GM12878 (cell line): ENCODE measurements around the gene RNFT2. TPM values are rescaled to one million over a fixed set of nuclear protein-coding genes. Genes with fewer than 3 reads are reported as not detected.

ENCODE experiments used
- ATAC-seq: fragments of 200-7000 bp; cut with Tn5 transposase; 3 replicates; pipeline ENCODE4 v1.9.1; 2020; ENCODE audit warnings: mild to moderate bottlenecking, moderate library complexity
- BruUV-seq: library from RNA; stranded (reverse); fragments of 400-500 nt; replicated peaks from 2 replicates; lab custom pipeline; 2021; lab: Mats Ljungman, UMichigan
- CTCF ChIA-PET: fragments of 300-600 bp; sonication (Branson Sonifier 250); formaldehyde crosslinking; extraction: SDS; loops from one replicate; lab custom pipeline; 2021; ENCODE audit warnings: inconsistent platforms; lab: Yijun Ruan, JAX
- POLR2A ChIA-PET: fragments of 350-600 bp; formaldehyde crosslinking; extraction: SDS; loops from one replicate; lab custom pipeline; 2021; ENCODE audit warnings: inconsistent platforms; lab: Charles Lee
- RAD21 ChIA-PET: fragments of 300-600 bp; sonication (Branson Sonifier 250); formaldehyde crosslinking; loops from one replicate; lab custom pipeline; 2023; ENCODE audit warnings: antibody characterized with exemption; ENCODE audit not compliant: unreplicated experiment; lab: Charles Lee
- SMC1A ChIA-PET: fragments of 300-600 bp; sonication (Branson Sonifier 250); formaldehyde crosslinking; loops from one replicate; lab custom pipeline; 2023; ENCODE audit not compliant: unreplicated experiment, uncharacterized antibody; lab: Charles Lee
- DNase-seq: peaks from one replicate; pipeline ENCODE4 v3.0.0-alpha.2; 2011; ENCODE audit warnings: low read depth, low spot score
- FAIRE-seq: peaks from 3 replicates; lab custom pipeline; 2011; peaks lifted over from hg19 to GRCh38; lab: Jason Lieb, UNC
- H2AFZ ChIP-seq: 2 replicates; pipeline ENCODE4 v1.6.0; 2011; ENCODE audit warnings: low read depth, low read length, control low read depth; ENCODE audit not compliant: control insufficient read depth
- H3K27ac ChIP-seq: 2 replicates; pipeline ENCODE4 v1.5.1; 2011; ENCODE audit warnings: control low read depth; ENCODE audit not compliant: control insufficient read depth, insufficient read depth
- H3K27me3 ChIP-seq, 2 experiments: replicated peaks in 1 of 2; 2 replicates each; pipeline versions ENCODE4 v1.6.0 to v1.6.1; 2011; ENCODE audit warnings: low read length in 1 of 2; ENCODE audit not compliant: control insufficient read depth in 2 of 2, insufficient read depth in 2 of 2
- H3K36me3 ChIP-seq, 2 experiments: 2 replicates each; pipeline ENCODE4 v1.5.1; 2011; ENCODE audit warnings: low read length in 1 of 2; ENCODE audit not compliant: control insufficient read depth in 2 of 2, insufficient read depth in 2 of 2
- H3K4me1 ChIP-seq: 2 replicates; pipeline ENCODE4 v1.6.1; 2011; ENCODE audit warnings: mild to moderate bottlenecking, low read length, moderate library complexity, mixed read lengths; ENCODE audit not compliant: control insufficient read depth, insufficient read depth
- H3K4me2 ChIP-seq: 2 replicates; pipeline ENCODE4 v1.6.0; 2011; ENCODE audit warnings: control low read depth; ENCODE audit not compliant: control insufficient read depth, insufficient read depth
- H3K4me3 ChIP-seq: fragments of 200-600 bp; sonication (generic); 2 replicates; pipeline ENCODE4 v1.5.1; 2016
- H3K79me2 ChIP-seq: 2 replicates; pipeline ENCODE4 v1.6.0; 2011; ENCODE audit warnings: low read length; ENCODE audit not compliant: control insufficient read depth, insufficient read depth
- H3K9ac ChIP-seq: 2 replicates; pipeline ENCODE4 v1.8.0; 2011; ENCODE audit warnings: low read length, control low read depth, mixed read lengths; ENCODE audit not compliant: control insufficient read depth, insufficient read depth
- H3K9me3 ChIP-seq: replicated peaks from 3 replicates; pipeline ENCODE4 v1.5.1; 2011; ENCODE audit warnings: mild to moderate bottlenecking, low read length; ENCODE audit not compliant: control insufficient read depth, insufficient read depth
- H4K20me1 ChIP-seq: 2 replicates; pipeline ENCODE4 v1.6.0; 2011; ENCODE audit not compliant: control insufficient read depth, insufficient read depth
- EED ChIP-seq: sonication (generic); IDR thresholded peaks from 2 replicates; pipeline ENCODE4 v1.6.1; 2016; ENCODE audit warnings: antibody characterized with exemption, low read depth
- KLF5 ChIP-seq: fragments of 450-650 bp; IDR thresholded peaks from 2 replicates; pipeline ENCODE4 v1.6.1; 2014; ENCODE audit warnings: mild to moderate bottlenecking; ENCODE audit not compliant: partially characterized antibody
- RAD21 ChIP-seq: IDR thresholded peaks from 2 replicates; pipeline ENCODE4 v1.6.1; 2011; ENCODE audit warnings: mild to moderate bottlenecking, low read depth, low read length, moderate library complexity; ENCODE audit not compliant: insufficient read depth
- SMC3 ChIP-seq: IDR thresholded peaks from 2 replicates; pipeline ENCODE4 v1.6.1; 2011; ENCODE audit warnings: low read length, improper control_type of control experiment, borderline replicate concordance
- TCF3 ChIP-seq: IDR thresholded peaks from 2 replicates; pipeline ENCODE4 v1.6.1; 2012; ENCODE audit warnings: low read depth, mild to moderate bottlenecking, low read length, borderline replicate concordance; ENCODE audit not compliant: insufficient read depth
- ZNF622 ChIP-seq: fragments of 450-650 bp; IDR thresholded peaks from 2 replicates; pipeline ENCODE4 v1.6.1; 2017; ENCODE audit warnings: mild to moderate bottlenecking, inconsistent platforms
- WGBS: methylation state at CpG from one replicate; pipeline ENCODE4 v1.1.6; 2016; ENCODE audit warnings: low lambda C conversion rate; ENCODE audit not compliant: insufficient replicate concordance, insufficient coverage; ENCODE audit errors: missing lambda C conversion rate; 5-methylcytosine and 5-hydroxymethylcytosine counted together
- in situ Hi-C: fragments of 300-500 bp; cut with MboI; formaldehyde crosslinking; loops from 9 replicates; pipeline ENCODE4 v1.14.3; 2018; ENCODE audit warnings: mixed read lengths
- intact Hi-C: fragments of 100-400 bp; cut with micrococcal nuclease; formaldehyde crosslinking; loops from one replicate; pipeline ENCODE4 v1.14.2; 2022; ENCODE audit not compliant: unreplicated experiment
- polyA plus RNA-seq, 11 experiments: library from polyadenylated mRNA; depleted of rRNA in 4 of 11; unstranded in 6 of 11; stranded (reverse) in 5 of 11; fragments of >200 nt; fragmentation: Nextera tagmentation in 4 of 11; fragmentation: Illumina TruSeq in 1 of 11; extraction: Ambion mirVana in 4 of 11; extraction: Trizol in 1 of 11; gene quantifications; 1 replicate in 1 of 11; 2 replicates in 10 of 11; pipeline versions ENCODE4 v1.2.1 to v1.2.3, GENCODE V29; 2011 to 2016; ENCODE audit warnings: inconsistent platforms in 2 of 11, missing spikeins in 2 of 11, low read depth in 1 of 11
- total RNA-seq, 4 experiments: library from RNA; depleted of rRNA in 3 of 4; stranded (reverse); fragments of >200 nt in 3 of 4; fragmentation: Illumina TruSeq in 1 of 4; extraction: Trizol in 1 of 4; gene quantifications; 2 replicates each; pipeline versions ENCODE4 v1.2.1 to v1.2.3, GENCODE V29; 2013 to 2021
- TF ChIP-seq, protein P1 (sequence below): fragments of 450-650 bp; formaldehyde crosslinking; IDR thresholded peaks from 2 replicates; pipeline ENCODE4 v1.5.0; 2022; ENCODE audit warnings: mild to moderate bottlenecking, missing genetic modification characterization

Gene RNFT2
- total and polyA plus RNA-seq, 10 of the 15 experiments (the other 5 are each of a cell fraction or from before 2014, with no cell fraction given): 2.5 to 17.3 (median 9.7) TPM

DNA sequence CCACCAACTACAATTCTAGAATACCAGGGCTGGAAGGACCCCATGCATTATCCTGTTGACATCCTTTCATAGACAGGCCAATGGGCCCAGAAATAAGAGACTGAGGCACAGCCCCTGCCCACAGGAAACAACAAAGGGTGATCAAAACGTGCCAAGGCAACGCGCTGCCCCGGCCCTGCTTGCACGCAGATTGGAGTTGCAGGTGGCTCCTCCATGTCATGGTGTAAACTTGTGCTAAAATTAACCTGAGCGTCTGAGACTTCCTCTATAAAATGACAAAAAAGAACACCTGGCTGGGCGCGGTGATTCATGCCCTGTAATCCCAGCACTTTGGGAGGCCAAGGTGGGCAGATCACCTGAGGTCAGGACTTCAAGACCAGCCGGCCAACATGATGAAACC, 30.4 kb upstream of the RNFT2 start:
- H3K4me3 ChIP-seq: no peak overlapping the region
- no peak overlapping the region for H3K27ac ChIP-seq
- H3K79me2 ChIP-seq: no peaks in the 10 kb centered on the region
- H3K4me2 ChIP-seq: no peak overlapping the region
- no peaks in the 10 kb centered on the region for H4K20me1 ChIP-seq
- ChIA-PET RAD21 (no interaction called here), CTCF (interaction anchor here (1.2 to 3.3 kb wide), 2 partner anchors 14 to 442 kb away, joined by 3 to 13 read pairs; no protein-coding TSS in a partner anchor), POLR2A (no interaction called here), SMC1A (no interaction called here)
- TF ChIP-seq TCF3: 0 out of 2 replicates have a peak, but pooled peaks have one; percentile 15
- no peak for TF ChIP-seq KLF5
- no peak overlapping the region for H3K9ac ChIP-seq
- no peak overlapping the region for H2AFZ ChIP-seq
- in situ Hi-C loops: loop anchor here (10.0 kb wide), 1 partner anchor 713 kb away; no protein-coding TSS in a partner anchor
- no peaks in the 10 kb centered on the region; a peak in 1 of 4 replicates for H3K27me3 ChIP-seq
- BruUV-seq: no TSS peak
- H3K9me3 ChIP-seq: no peaks in the 10 kb centered on the region
- intact Hi-C loops: loop anchor here (2.0 to 10.0 kb wide), 2 partner anchors 247 to 709 kb away; no protein-coding TSS in a partner anchor
- 62% methylated on average over 9 of the region's 9 CpGs for WGBS
- FAIRE-seq (no peak), ATAC-seq (no peak), DNase-seq (no peak)
- H3K36me3 ChIP-seq: peaks cover 0 to 3% of the 10 kb centered on the region in 2 experiments; a peak in 1 of 4 replicates
- H3K4me1 ChIP-seq: no peaks in the 10 kb centered on the region

DNA sequence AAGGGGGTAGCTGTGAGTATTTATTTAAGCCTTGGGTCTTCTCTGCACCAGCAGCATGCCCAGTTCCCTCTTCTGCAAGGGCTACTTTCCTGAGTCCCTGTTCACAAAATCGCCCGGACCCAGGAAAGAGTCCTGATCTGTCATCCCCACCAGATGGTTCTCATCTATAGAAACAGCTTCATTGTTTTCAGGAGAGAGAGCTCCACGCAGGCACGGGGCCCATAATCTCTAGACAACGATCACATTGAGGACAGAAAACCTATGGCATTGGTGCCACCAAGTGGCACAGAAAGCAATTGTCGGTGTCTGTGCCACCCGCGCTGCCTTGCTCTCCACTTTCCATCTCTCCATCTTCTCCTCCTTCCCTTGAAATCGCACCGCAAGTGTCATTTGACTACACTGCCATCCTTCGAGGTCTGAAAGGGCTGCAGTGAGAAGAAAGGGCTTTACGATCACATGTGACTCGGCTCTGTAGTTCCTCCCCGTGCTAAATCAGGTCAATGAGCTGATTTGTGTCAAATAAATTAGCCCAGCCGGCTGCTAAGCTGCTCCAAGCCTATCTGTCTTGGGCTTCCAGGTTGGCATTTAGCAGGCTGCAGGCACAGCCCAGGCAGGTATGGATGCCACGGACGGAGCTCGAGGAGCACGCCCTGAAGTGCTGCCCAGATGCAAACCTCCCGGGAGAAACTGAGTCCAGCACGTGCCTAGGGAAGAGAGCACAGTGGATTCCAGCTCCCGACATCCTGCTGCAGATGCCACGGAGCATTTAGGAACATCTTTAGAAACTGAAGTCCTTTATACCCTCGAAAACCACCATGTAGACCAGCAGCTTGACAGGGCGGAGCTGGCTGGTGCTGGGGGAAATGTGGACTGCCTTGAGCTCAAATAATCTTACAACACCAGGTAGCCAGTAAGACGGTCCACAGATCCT, 29.0 kb upstream of the RNFT2 start:
- Histone ChIP-seq H3K36me3 (peaks cover 0 to 3% of the 10 kb centered on the region in 2 experiments; a peak in 1 of 4 replicates), H3K27me3 (no peaks in the 10 kb centered on the region; a peak in 1 of 4 replicates), H3K27ac (no peak overlapping the region), H2AFZ (no peak overlapping the region), H3K4me1 (no peaks in the 10 kb centered on the region), H4K20me1 (no peaks in the 10 kb centered on the region), H3K9me3 (no peaks in the 10 kb centered on the region), H3K4me2 (peak overlapping the region; percentile 23; the same call in 1 of the 2 replicates), H3K4me3 (no peak overlapping the region), H3K79me2 (no peaks in the 10 kb centered on the region), H3K9ac (no peak overlapping the region)
- DNase-seq: no peak
- FAIRE-seq: peak; percentile 83
- intact Hi-C loops (loop anchor here (1.0 to 10.0 kb wide), 3 partner anchors 246 to 786 kb away; no protein-coding TSS in a partner anchor), in situ Hi-C loops (loop anchor here (10.0 kb wide), 1 partner anchor 714 kb away; no protein-coding TSS in a partner anchor)
- RAD21 ChIA-PET: interaction anchor here (0.6 to 1.7 kb wide), 9 partner anchors 11 to 1048 kb away, joined by 3 to 4 read pairs (median 3); no protein-coding TSS in a partner anchor
- POLR2A ChIA-PET: no interaction called here
- 17% methylated on average over 26 of the region's 26 CpGs for WGBS
- CTCF ChIA-PET: interaction anchor here (0.6 to 3.3 kb wide), 36 partner anchors 9 to 824 kb away, joined by 3 to 18 read pairs (median 4); no protein-coding TSS in a partner anchor
- peak; percentile 95 for ATAC-seq
- BruUV-seq: no TSS peak
- SMC1A ChIA-PET: interaction anchor here (0.5 to 1.8 kb wide), 12 partner anchors 10 to 830 kb away, joined by 3 to 6 read pairs (median 3); no protein-coding TSS in a partner anchor
- TF ChIP-seq RAD21: peak; percentile 78
- TF ChIP-seq, protein P1, sequence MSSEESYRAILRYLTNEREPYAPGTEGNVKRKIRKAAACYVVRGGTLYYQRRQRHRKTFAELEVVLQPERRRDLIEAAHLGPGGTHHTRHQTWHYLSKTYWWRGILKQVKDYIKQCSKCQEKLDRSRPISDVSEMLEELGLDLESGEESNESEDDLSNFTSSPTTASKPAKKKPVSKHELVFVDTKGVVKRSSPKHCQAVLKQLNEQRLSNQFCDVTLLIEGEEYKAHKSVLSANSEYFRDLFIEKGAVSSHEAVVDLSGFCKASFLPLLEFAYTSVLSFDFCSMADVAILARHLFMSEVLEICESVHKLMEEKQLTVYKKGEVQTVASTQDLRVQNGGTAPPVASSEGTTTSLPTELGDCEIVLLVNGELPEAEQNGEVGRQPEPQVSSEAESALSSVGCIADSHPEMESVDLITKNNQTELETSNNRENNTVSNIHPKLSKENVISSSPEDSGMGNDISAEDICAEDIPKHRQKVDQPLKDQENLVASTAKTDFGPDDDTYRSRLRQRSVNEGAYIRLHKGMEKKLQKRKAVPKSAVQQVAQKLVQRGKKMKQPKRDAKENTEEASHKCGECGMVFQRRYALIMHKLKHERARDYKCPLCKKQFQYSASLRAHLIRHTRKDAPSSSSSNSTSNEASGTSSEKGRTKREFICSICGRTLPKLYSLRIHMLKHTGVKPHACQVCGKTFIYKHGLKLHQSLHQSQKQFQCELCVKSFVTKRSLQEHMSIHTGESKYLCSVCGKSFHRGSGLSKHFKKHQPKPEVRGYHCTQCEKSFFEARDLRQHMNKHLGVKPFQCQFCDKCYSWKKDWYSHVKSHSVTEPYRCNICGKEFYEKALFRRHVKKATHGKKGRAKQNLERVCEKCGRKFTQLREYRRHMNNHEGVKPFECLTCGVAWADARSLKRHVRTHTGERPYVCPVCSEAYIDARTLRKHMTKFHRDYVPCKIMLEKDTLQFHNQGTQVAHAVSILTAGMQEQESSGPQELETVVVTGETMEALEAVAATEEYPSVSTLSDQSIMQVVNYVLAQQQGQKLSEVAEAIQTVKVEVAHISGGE (CRISPR knock-in tag): no peak
- TF ChIP-seq ZNF622: no peak
- TF ChIP-seq EED: 0 out of 2 replicates have a peak, but pooled peaks have one; percentile 25
- TF ChIP-seq SMC3: peak; percentile 58
